Measurements from ENCODE around the gene ZNF138.

DNA sequence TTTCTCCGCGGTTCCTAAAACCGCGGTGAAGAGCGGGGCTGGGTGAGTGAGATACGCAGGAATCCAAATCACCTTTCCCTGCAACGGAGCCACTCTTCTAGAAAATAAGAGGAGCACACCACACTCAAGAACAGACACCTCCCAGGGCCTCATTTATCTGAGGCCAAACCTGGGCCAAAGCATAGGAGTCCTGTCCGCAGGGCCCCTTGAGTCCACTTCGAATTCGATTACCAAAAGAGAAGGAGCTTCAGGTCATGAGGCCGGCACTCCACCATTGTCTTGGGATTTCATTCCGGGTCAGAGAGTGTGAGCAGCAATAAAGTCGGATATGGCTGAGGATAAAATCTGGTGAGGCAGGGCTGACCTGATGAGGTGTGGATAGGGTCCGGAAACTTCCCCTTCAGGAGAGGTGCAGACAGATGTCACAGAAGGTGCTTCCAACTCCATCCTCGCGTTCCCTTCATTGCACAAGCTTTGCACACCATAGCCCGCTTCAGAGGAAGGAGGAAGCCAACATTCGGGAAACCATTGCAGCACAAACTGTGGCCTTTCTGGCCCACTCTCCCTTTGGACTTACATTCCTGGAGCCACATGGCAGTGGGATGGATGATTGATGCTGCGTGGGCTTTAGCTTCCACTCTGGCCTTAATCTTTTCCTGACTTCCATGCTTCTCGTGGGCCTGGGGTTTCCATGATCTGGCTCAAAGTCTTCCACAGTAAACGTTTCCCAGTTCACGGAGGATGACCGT lies 81.6 kb downstream of the ZNF138 start:
- TF ChIP-seq, protein P1, sequence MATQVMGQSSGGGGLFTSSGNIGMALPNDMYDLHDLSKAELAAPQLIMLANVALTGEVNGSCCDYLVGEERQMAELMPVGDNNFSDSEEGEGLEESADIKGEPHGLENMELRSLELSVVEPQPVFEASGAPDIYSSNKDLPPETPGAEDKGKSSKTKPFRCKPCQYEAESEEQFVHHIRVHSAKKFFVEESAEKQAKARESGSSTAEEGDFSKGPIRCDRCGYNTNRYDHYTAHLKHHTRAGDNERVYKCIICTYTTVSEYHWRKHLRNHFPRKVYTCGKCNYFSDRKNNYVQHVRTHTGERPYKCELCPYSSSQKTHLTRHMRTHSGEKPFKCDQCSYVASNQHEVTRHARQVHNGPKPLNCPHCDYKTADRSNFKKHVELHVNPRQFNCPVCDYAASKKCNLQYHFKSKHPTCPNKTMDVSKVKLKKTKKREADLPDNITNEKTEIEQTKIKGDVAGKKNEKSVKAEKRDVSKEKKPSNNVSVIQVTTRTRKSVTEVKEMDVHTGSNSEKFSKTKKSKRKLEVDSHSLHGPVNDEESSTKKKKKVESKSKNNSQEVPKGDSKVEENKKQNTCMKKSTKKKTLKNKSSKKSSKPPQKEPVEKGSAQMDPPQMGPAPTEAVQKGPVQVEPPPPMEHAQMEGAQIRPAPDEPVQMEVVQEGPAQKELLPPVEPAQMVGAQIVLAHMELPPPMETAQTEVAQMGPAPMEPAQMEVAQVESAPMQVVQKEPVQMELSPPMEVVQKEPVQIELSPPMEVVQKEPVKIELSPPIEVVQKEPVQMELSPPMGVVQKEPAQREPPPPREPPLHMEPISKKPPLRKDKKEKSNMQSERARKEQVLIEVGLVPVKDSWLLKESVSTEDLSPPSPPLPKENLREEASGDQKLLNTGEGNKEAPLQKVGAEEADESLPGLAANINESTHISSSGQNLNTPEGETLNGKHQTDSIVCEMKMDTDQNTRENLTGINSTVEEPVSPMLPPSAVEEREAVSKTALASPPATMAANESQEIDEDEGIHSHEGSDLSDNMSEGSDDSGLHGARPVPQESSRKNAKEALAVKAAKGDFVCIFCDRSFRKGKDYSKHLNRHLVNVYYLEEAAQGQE (IDR thresholded peaks at IDR 0.05; ENCODE audit: unreplicated experiment) = no peak
- no peak for TF ChIP-seq CTCF (conservative IDR thresholded peaks at IDR 0.05; ENCODE audit: low read depth in 2 of 2)

All from GM23338 (cell line).